ENCODE measurements around the gene SPIRE2.
A peak's percentile ranks its signal among the peaks of the same experiment; 100 is the strongest.

SPIRE2 gene

DNA sequence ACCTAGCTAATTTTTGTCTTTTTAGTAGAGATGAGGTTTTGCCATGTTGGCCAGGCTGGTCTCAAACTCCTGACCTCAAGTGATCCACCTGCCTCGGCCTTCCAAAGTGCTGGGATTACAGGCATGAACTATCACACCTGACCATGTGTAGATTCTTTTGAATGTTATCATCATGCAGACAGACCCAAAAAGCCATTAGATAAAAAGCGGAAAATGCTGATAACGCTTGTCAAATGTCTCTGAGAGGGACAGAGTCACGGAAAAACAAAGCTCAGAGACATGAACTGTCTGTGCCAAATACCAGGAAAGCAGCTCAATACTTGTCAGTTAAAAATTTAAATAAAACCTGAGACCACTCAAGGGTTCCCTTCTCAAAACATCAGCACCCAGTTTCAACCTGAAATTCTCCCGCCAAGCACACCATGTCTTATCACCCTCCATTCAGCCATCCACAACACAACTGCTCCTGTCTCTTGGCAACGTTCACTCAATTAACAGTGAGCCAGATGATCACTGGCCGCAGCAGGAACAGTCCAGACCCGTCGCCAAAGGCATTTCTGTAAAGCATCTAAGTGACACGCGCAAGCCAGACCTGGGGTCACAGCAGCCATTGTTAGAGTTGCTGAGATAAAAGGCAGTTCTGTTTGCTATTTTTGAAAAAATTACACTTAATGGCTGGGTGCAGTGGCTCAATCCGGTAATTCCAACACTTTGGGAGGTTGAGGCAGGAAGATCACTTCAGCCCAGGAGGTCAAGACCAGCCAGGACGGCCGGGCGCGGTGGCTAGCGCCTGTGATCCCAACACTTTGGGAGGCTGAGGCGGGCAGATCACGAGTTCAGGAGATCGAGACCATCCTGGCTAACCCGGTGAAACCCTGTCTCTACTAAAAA, 41.6 kb upstream of the SPIRE2 start:
- no peak for TF ChIP-seq CTCF (IDR thresholded peaks at IDR 0.05)

DNA sequence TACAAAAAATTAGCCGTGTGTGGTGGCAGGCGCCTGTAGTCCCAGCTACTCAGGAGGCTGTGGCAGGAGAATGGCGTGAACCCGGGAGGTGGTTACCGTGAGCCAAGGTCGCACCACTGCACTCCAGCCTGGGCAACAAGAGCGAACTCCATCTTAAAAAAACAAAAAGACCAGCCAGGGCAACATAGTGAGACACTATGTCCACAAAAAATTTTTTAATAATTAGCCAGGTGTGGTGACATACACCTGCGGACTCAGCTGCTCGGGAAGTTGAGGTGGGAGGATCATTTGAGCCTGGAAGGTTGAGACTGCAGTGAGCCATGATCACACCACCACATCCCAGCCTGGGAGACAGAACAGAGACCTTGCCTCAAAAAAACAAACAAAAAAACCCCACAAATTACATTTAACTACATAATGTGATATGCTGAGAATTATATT, 40.9 kb upstream of the SPIRE2 start:
- TF ChIP-seq CTCF (IDR thresholded peaks at IDR 0.05), result no peak

DNA sequence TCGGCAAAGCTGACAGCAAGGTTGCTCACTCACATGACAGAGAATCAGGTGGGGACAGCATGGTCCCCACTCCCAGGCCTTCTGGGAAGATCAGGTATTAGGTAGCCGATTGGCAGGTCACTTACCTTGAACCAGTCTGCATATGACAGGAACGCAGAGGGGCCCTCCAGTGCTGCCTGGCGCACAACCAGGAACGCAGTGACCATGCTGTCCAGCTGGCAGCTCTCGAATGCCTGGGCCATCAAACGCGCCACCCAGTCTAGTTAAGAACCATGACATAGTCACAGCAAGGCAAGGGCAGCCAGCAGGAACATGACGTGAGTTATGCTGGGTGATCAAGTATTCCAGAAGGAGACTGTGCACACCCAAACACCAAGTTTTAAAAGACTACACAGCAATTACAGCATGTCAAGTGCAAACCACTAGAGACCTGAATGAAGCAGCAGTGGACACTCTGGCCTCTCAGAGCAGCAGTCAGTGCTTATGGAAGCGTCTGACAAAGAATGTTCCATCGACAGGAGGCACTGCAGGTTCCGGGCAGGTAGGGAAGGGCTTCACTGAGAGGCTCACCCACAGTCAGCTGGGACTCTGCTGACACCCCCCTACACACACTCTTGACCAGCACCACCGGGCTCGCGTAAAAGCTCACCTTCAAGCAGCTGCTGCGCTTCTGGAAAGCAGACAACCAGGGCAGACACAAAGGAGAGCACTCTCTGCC, 36.8 kb upstream of the SPIRE2 start:
- TF ChIP-seq CTCF (IDR thresholded peaks at IDR 0.05), result no peak

DNA sequence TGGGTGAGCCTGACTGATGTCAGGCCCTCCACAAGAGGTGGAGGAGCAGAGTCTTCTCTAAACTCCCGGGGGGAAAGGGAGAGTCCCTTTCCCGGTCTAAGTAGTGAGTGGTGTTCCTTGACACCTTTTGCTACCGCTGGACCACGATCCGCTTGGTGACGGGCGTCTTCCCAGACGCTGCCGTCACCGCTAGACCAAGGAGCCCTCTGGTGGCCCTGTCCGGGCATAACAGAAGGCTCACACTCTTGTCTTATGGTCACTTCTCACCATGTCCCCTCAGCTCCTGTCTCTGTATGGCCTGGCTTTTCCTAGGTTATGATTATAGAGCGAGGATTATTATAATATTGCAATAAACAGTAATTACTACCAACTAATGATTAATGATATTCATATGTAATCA, 35.2 kb upstream of the SPIRE2 start:
- TF ChIP-seq CTCF (IDR thresholded peaks at IDR 0.05), result peak; percentile 56

GRCh38 chr16:89793955-89794354, 34.3 kb upstream of the SPIRE2 start:
- TF ChIP-seq CTCF (IDR thresholded peaks at IDR 0.05), result no peak

GRCh38 chr16:89795676-89796075, 32.6 kb upstream of the SPIRE2 start:
- no peak for TF ChIP-seq CTCF (IDR thresholded peaks at IDR 0.05)

DNA sequence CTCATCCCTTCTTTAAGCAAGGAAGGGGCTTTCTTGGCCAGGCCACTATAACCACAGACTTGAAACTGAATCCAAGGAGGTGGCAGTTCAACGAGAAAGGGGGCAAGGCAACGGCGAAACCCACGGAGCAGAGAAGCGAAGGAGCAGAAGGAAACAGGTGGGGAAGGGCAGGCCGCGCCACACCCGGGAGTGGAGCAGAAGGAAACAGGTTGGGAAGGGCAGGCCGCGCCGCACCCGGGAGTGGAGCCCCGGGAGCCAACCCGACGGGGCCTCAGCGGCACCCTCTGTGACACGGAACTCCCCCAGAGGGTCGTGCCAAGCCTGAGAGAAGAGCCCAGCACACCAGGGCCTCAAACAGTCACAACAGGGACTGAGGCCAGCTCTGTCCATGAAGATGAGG, 32.2 kb upstream of the SPIRE2 start:
- TF ChIP-seq CTCF (IDR thresholded peaks at IDR 0.05), result no peak

Measured in LNCAP (cell line).